HEK293T (cell line): ENCODE measurements around the gene RHOJ.

ENCODE experiments used
- CTCF ChIA-PET: fragments of 350-600 bp; formaldehyde crosslinking; extraction: SDS; loops from one replicate; lab custom pipeline; 2021; ENCODE audit warnings: antibody characterized with exemption, inconsistent platforms; lab: Yijun Ruan, JAX
- POLR2A ChIA-PET: fragments of 350-600 bp; formaldehyde crosslinking; extraction: SDS; loops from one replicate; lab custom pipeline; 2020; ENCODE audit warnings: antibody characterized with exemption, inconsistent platforms; lab: Yijun Ruan, JAX
- DNase-seq: peaks from one replicate; pipeline ENCODE4 v3.0.0; 2012; ENCODE audit warnings: mixed read lengths; ENCODE audit errors: extremely low spot score
- ARNT ChIP-seq: fragments of 450-650 bp; IDR thresholded peaks from 2 replicates; pipeline ENCODE4 v1.6.1; 2017; ENCODE audit warnings: mild to moderate bottlenecking
- BHLHE40 ChIP-seq: fragments of 450-650 bp; IDR thresholded peaks from 2 replicates; pipeline ENCODE4 v1.6.1; 2016; ENCODE audit warnings: mild to moderate bottlenecking, moderate library complexity, borderline replicate concordance
- CTBP1 ChIP-seq: fragments of 450-650 bp; IDR thresholded peaks from 2 replicates; pipeline ENCODE4 v1.6.1; 2016; ENCODE audit warnings: borderline replicate concordance
- ELF4 ChIP-seq: fragments of 450-650 bp; IDR thresholded peaks from 2 replicates; pipeline ENCODE4 v1.6.1; 2017; ENCODE audit warnings: antibody characterized with exemption
- FOXA1 ChIP-seq: fragments of 450-650 bp; IDR thresholded peaks from 2 replicates; pipeline ENCODE4 v1.6.1; 2016; ENCODE audit warnings: mild to moderate bottlenecking
- FOXK2 ChIP-seq: fragments of 450-650 bp; IDR thresholded peaks from 2 replicates; pipeline ENCODE4 v1.6.1; 2016; ENCODE audit warnings: mild to moderate bottlenecking
- FOXM1 ChIP-seq: fragments of 450-650 bp; IDR thresholded peaks from 2 replicates; pipeline ENCODE4 v1.6.1; 2017; ENCODE audit warnings: mild to moderate bottlenecking, borderline replicate concordance
- HDGF ChIP-seq: fragments of 450-650 bp; IDR thresholded peaks from 2 replicates; pipeline ENCODE4 v1.6.1; 2017; ENCODE audit warnings: antibody characterized with exemption, borderline replicate concordance
- L3MBTL2 ChIP-seq: fragments of 450-650 bp; conservative IDR thresholded peaks from 2 replicates; pipeline ENCODE4 v1.6.1; 2016; ENCODE audit warnings: mild to moderate bottlenecking
- LEF1 ChIP-seq: fragments of 450-650 bp; IDR thresholded peaks from 2 replicates; pipeline ENCODE4 v1.6.1; 2017; ENCODE audit warnings: mild to moderate bottlenecking, borderline replicate concordance
- NFRKB ChIP-seq: fragments of 450-650 bp; IDR thresholded peaks from 2 replicates; pipeline ENCODE4 v1.6.1; 2016; ENCODE audit warnings: mild to moderate bottlenecking, moderate library complexity
- SP1 ChIP-seq: fragments of 450-650 bp; IDR thresholded peaks from 2 replicates; pipeline ENCODE4 v1.6.1; 2017
- SUZ12 ChIP-seq: fragments of 450-650 bp; IDR thresholded peaks from 2 replicates; pipeline ENCODE4 v1.6.1; 2016; ENCODE audit warnings: mild to moderate bottlenecking
- TARDBP ChIP-seq: fragments of 450-650 bp; IDR thresholded peaks from 2 replicates; pipeline ENCODE4 v1.6.1; 2016
- ZNF384 ChIP-seq: fragments of 450-650 bp; IDR thresholded peaks from 2 replicates; pipeline ENCODE4 v1.6.1; 2016
- TF ChIP-seq, protein P1 (sequence below): fragments of 450-650 bp; IDR thresholded peaks from 2 replicates; pipeline ENCODE4 v1.6.1; 2016

RHOJ gene

DNA sequence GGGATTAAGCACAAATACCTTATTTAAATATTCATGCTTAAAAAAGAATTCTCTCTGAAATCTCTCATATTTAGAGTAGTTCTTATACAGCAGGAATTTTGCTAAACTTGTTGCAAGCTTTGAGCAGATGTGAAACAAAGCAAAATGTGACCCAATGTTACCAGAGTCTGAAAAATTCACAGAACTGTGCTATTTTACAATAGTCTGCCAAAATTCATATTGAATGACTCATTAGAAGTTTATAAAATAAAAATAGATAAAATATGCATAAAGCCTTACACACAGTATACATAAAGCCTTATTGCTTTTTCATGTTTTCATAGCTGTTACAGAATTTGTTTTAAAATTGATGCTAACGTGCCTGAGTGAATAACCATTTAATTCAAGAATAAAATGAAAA, 17.8 kb upstream of the RHOJ start:
- ChIA-PET POLR2A (no interaction called here), CTCF (interaction anchor here (1.0 kb wide), 1 partner anchor 202 kb away, joined by 3 read pairs; no protein-coding TSS in a partner anchor)
- TF ChIP-seq, protein P1, sequence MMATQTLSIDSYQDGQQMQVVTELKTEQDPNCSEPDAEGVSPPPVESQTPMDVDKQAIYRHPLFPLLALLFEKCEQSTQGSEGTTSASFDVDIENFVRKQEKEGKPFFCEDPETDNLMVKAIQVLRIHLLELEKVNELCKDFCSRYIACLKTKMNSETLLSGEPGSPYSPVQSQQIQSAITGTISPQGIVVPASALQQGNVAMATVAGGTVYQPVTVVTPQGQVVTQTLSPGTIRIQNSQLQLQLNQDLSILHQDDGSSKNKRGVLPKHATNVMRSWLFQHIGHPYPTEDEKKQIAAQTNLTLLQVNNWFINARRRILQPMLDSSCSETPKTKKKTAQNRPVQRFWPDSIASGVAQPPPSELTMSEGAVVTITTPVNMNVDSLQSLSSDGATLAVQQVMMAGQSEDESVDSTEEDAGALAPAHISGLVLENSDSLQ: no peak
- TF ChIP-seq TARDBP: no peak
- TF ChIP-seq CTBP1: no peak
- TF ChIP-seq FOXA1: no peak
- no peak for TF ChIP-seq FOXM1
- TF ChIP-seq HDGF: no peak
- no peak for TF ChIP-seq LEF1
- no peak for TF ChIP-seq ZNF384
- TF ChIP-seq L3MBTL2: no peak
- TF ChIP-seq FOXK2: no peak
- no peak for TF ChIP-seq SUZ12
- TF ChIP-seq ARNT: no peak
- TF ChIP-seq BHLHE40: no peak
- TF ChIP-seq ELF4: no peak
- no peak for TF ChIP-seq NFRKB
- no peak for TF ChIP-seq SP1
- no peak for DNase-seq

DNA sequence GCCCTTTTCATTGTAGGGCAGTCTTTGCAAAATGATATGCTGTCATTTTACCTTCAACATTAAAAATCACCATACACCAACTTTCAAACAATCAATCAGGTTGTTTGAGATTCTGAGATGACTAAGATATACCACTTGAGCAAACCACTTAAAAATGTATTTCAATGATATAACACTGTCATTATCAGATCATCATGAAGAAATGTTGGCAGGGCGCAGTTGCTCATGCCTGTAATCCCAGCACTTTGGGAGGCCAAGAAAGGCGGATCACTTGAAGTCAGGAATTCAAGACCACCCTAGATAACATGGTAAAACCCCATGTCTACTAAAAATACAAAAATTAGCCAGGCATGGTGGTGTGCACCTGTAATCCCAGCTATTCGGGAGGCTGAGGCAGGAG, 13.0 kb upstream of the RHOJ start:
- no peak for DNase-seq
- ChIA-PET CTCF (no interaction called here), POLR2A (no interaction called here)
- no peak for TF ChIP-seq SP1
- TF ChIP-seq L3MBTL2: no peak
- TF ChIP-seq CTBP1: no peak
- no peak for TF ChIP-seq ZNF384
- TF ChIP-seq FOXK2: no peak

DNA sequence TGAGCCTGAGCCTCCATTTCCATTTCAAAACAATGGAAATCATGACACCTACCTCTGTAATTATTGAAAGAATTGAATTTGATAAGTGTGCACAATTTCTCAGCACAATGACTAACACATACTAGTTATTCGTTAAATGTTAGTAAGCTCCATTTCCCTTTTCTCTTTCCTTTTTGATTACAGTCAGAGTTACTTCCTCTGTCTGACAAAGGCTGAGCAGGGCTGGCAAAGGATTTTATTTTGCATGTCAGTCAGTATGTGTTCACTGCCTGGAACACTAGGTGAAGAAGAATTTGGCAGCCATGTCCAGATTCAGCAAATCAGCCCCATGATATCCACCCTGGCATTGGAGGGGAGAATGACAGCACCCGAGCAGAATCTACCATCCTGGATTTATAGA, 12.2 kb upstream of the RHOJ start:
- TF ChIP-seq LEF1 (no peak), ELF4 (no peak), HDGF (no peak), L3MBTL2 (no peak), SUZ12 (no peak), CTBP1 (no peak), BHLHE40 (no peak), FOXM1 (no peak), NFRKB (no peak), SP1 (no peak), FOXK2 (no peak), TARDBP (no peak), ARNT (no peak), ZNF384 (no peak), FOXA1 (no peak)
- TF ChIP-seq, protein P1: no peak
- DNase-seq: no peak
- ChIA-PET POLR2A (interaction anchor here (0.9 kb wide), 1 partner anchor 12 kb away, joined by 3 read pairs; no protein-coding TSS in a partner anchor), CTCF (interaction anchor here (0.6 kb wide), 1 partner anchor 13 kb away, joined by 5 read pairs; no protein-coding TSS in a partner anchor)

DNA sequence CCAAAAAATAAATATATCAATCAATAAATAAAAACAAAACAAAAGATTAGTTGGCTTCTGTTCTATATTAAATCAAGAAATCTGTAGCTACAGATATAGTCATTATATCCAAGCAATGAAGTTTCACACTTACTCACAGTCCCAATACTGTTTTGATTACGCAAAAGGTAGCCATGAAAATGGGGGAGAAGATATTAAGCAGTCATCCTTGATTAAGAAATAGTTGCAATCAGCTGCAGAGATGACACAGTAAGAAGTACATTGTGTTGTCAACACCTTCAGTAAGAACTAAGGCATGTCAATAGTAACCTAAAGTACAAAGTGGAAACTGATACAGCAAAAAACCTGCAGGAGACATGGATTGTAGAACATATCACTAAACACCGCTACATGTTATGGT, 11.0 kb upstream of the RHOJ start:
- CTCF ChIA-PET: no interaction called here
- DNase-seq: no peak
- POLR2A ChIA-PET: no interaction called here
- no peak for TF ChIP-seq SP1
- no peak for TF ChIP-seq ARNT
- TF ChIP-seq ZNF384: no peak
- no peak for TF ChIP-seq FOXA1
- TF ChIP-seq TARDBP: no peak
- no peak for TF ChIP-seq LEF1
- no peak for TF ChIP-seq ELF4
- TF ChIP-seq CTBP1: no peak
- TF ChIP-seq FOXK2: no peak
- no peak for TF ChIP-seq HDGF
- TF ChIP-seq BHLHE40: no peak
- TF ChIP-seq SUZ12: no peak
- no peak for TF ChIP-seq L3MBTL2
- TF ChIP-seq, protein P1: no peak
- TF ChIP-seq FOXM1: no peak
- no peak for TF ChIP-seq NFRKB

DNA sequence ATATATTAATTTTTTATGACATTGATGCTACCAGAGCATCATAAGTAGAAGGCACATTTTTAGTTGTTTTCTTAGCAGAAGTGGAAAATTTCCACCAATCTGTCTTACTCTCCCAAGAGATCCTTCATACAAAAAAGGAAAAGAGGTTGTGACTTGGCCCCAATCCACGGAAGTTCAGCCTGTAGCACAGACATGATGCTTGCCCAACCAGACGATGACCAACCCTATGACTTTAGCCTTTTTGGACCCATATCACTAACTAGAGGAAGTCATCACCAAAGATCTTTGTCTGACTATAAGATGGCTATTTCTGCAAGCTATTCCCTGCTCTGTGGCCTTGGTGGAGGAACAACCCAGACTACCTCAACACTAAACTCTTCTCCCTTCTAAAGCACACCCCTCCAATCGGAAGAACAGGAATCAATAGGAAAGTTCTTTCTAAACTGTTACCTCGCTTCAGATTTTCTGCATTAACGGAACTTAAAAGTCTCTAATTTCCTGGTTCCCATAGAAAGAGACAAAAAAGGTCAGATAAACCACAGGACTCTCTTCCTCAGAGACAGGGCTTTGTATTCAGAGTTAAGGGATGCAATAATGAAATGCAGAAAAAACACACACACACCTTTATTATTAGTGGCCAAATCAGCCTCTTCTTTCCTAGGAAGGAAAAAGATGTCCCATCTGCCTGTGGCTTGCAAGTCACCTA, 4.1 kb upstream of the RHOJ start:
- ChIA-PET POLR2A (no interaction called here), CTCF (no interaction called here)
- TF ChIP-seq SUZ12 (no peak), SP1 (no peak), ARNT (no peak), NFRKB (no peak), LEF1 (no peak), TARDBP (no peak), ZNF384 (no peak), FOXA1 (no peak), FOXM1 (no peak), ELF4 (no peak), CTBP1 (no peak)
- TF ChIP-seq, protein P1: no peak
- DNase-seq: no peak
